Hepatocyte (in vitro differentiated cells): ENCODE measurements around the gene ZNF805.

Experiments used
- EZH2 ChIP-seq: fragments of 200-600 bp; sonication (generic); IDR thresholded peaks from 2 replicates; pipeline ENCODE4 v1.6.1; 2016; ENCODE audit warnings: antibody characterized with exemption, mild to moderate bottlenecking, borderline replicate concordance
- EZH2phosphoT487 ChIP-seq: fragments of 200-600 bp; sonication (generic); IDR thresholded peaks from one replicate; pipeline ENCODE4 v1.6.1; 2018; ENCODE audit warnings: antibody characterized with exemption, mild to moderate bottlenecking, low read depth, moderate library complexity; ENCODE audit not compliant: unreplicated experiment, severe bottlenecking
- TF ChIP-seq, protein P1 (sequence below): fragments of 200-600 bp; sonication (generic); IDR thresholded peaks from 2 replicates; pipeline ENCODE4 v1.5.1; 2016; ENCODE audit warnings: antibody characterized with exemption, mild to moderate bottlenecking; ENCODE audit not compliant: poor library complexity

DNA sequence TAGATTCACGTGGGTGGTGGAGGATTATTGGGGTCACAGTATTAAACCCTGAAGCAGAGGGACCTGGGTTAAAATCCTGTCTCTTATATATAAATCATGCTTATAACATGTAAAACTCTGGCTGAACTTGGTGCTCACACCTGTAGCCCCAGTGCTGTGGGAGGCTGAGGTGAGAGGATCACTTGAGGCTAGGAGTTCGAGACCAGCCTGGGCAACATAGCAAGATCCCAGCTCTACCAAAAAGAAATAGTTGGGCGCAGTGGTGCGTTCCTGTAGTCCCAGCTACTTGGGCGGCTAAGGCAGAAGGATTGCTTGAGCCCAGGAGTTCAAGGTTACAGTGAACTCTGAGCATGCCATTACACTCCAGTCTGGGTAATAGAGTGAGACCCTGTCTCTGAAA, 2.4 kb downstream of the ZNF805 start:
- TF ChIP-seq, protein P1, sequence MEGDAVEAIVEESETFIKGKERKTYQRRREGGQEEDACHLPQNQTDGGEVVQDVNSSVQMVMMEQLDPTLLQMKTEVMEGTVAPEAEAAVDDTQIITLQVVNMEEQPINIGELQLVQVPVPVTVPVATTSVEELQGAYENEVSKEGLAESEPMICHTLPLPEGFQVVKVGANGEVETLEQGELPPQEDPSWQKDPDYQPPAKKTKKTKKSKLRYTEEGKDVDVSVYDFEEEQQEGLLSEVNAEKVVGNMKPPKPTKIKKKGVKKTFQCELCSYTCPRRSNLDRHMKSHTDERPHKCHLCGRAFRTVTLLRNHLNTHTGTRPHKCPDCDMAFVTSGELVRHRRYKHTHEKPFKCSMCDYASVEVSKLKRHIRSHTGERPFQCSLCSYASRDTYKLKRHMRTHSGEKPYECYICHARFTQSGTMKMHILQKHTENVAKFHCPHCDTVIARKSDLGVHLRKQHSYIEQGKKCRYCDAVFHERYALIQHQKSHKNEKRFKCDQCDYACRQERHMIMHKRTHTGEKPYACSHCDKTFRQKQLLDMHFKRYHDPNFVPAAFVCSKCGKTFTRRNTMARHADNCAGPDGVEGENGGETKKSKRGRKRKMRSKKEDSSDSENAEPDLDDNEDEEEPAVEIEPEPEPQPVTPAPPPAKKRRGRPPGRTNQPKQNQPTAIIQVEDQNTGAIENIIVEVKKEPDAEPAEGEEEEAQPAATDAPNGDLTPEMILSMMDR = no peak
- TF ChIP-seq EZH2 = no peak
- TF ChIP-seq EZH2phosphoT487 = no peak
